ENCODE measurements around the gene ZFPM1. TPM values are rescaled to one million over a fixed set of nuclear protein-coding genes. Genes with fewer than 3 reads are reported as not detected.

Gene ZFPM1
- total and polyA plus RNA-seq, 2 experiments from 2014 or later: 0.53 to 2.2 TPM

- Histone ChIP-seq H3K4me3 (no peak overlapping the region), H3K4me1 (ENCODE audit: insufficient read depth) (no peaks in the 10 kb centered on the region), H3K79me2 (replicated peaks; ENCODE audit: insufficient read depth) (no peaks in the 10 kb centered on the region), H3K27ac (ENCODE audit: low read depth) (no peak overlapping the region), H2AFZ (no peak overlapping the region), H4K20me1 (replicated peaks; ENCODE audit: insufficient read depth) (no peaks in the 10 kb centered on the region), H3K27me3 (ENCODE audit: insufficient read depth) (no peaks in the 10 kb centered on the region), H3K4me2 (no peak overlapping the region), H3K9me2 (ENCODE audit: insufficient read depth) (no peaks in the 10 kb centered on the region), H3F3A (replicated peaks; ENCODE audit: low read depth) (no peaks in the 10 kb centered on the region), H3K36me3 (ENCODE audit: insufficient read depth) (no peaks in the 10 kb centered on the region)
- Mint-ChIP-seq H3K4me3 (no peak overlapping the region), H3K4me1 (no peaks in the 10 kb centered on the region; the same call in 2 of the 3 replicates), H3K27ac (no peak overlapping the region), H3K27me3 (ENCODE audit: insufficient read depth, low read depth, poor library complexity) (peaks cover 6% of the 10 kb centered on the region), H3K9me3 (no peaks in the 10 kb centered on the region), H3K36me3 (ENCODE audit: low read depth) (no peaks in the 10 kb centered on the region)
- TF ChIP-seq STAT1 (IDR thresholded peaks at IDR 0.05; ENCODE audit: unreplicated experiment) (no peak), NANOG (IDR thresholded peaks at IDR 0.05; ENCODE audit: borderline replicate concordance) (no peak)
- ATAC-seq (peak; percentile 48), DNase-seq (ENCODE audit: low spot score) (no peak)
These were observed 41.5 kb downstream of the ZFPM1 start for GRCh38 chr16:88494335-88495154.

- Histone ChIP-seq H3K4me1 (ENCODE audit: insufficient read depth) (no peaks in the 10 kb centered on the region), H3F3A (replicated peaks; ENCODE audit: low read depth) (no peaks in the 10 kb centered on the region), H3K9me2 (ENCODE audit: insufficient read depth) (no peaks in the 10 kb centered on the region), H3K27ac (ENCODE audit: low read depth) (no peak overlapping the region), H2AFZ (no peak overlapping the region), H3K36me3 (ENCODE audit: insufficient read depth) (no peaks in the 10 kb centered on the region), H3K27me3 (ENCODE audit: insufficient read depth) (no peaks in the 10 kb centered on the region), H3K79me2 (replicated peaks; ENCODE audit: insufficient read depth) (no peaks in the 10 kb centered on the region), H3K4me3 (no peak overlapping the region), H4K20me1 (replicated peaks; ENCODE audit: insufficient read depth) (no peaks in the 10 kb centered on the region), H3K4me2 (no peak overlapping the region)
- Mint-ChIP-seq H3K27ac (no peak overlapping the region), H3K9me3 (no peaks in the 10 kb centered on the region), H3K27me3 (ENCODE audit: insufficient read depth, low read depth, poor library complexity) (peaks cover 6% of the 10 kb centered on the region), H3K4me1 (no peaks in the 10 kb centered on the region), H3K4me3 (no peak overlapping the region), H3K36me3 (ENCODE audit: low read depth) (no peaks in the 10 kb centered on the region)
- TF ChIP-seq CREB1 (CRISPR knock-in tag; IDR thresholded peaks at IDR 0.05; ENCODE audit: low read depth) (no peak), ETS1 (IDR thresholded peaks at IDR 0.05) (no peak), ZNF331 (CRISPR knock-in tag; IDR thresholded peaks at IDR 0.05; ENCODE audit: low read depth) (no peak), ZNF114 (CRISPR knock-in tag; IDR thresholded peaks at IDR 0.05) (no peak), EZH2 (IDR thresholded peaks at IDR 0.05; ENCODE audit: low read depth, unreplicated experiment) (no peak), JUNB (IDR thresholded peaks at IDR 0.05; ENCODE audit: unreplicated experiment) (no peak), CTCF (conservative IDR thresholded peaks at IDR 0.05; ENCODE audit: low read depth in 2 of 2) (no peak), EZH2phosphoT487 (IDR thresholded peaks at IDR 0.05; ENCODE audit: unreplicated experiment) (no peak), NANOG (IDR thresholded peaks at IDR 0.05; ENCODE audit: borderline replicate concordance) (no peak)
- ATAC-seq (peak; percentile 12), DNase-seq (ENCODE audit: low spot score) (no peak)
These were observed 42.2 kb downstream of the ZFPM1 start for GRCh38 chr16:88495268-88495772.

Measured in GM23338 (cell line).